Lung (tissue), 12 donors: ENCODE measurements around the gene ABR. TPM values are rescaled to one million over a fixed set of nuclear protein-coding genes. Genes with fewer than 3 reads are reported as not detected.
A peak's percentile ranks its signal among the peaks of the same experiment; 100 is the strongest.

Source experiments
- ATAC-seq: fragments of 200-7000 bp; cut with Tn5 transposase; one replicate; pipeline ENCODE4 v1.9.1; 2020; ENCODE audit warnings: moderate number of reproducible peaks; ENCODE audit not compliant: insufficient read depth, low FRiP score
- DNase-seq, 3 donors: peaks; one replicate each; pipeline ENCODE4 v3.0.0-alpha.2; 2013 to 2017
- H3K27ac ChIP-seq, 2 donors: one replicate each; pipeline ENCODE4 v1.5.1; 2013; ENCODE audit warnings: mild to moderate bottlenecking in 2 of 2, moderate library complexity in 2 of 2, control low read depth in 1 of 2, inconsistent platforms in 1 of 2, low read depth in 1 of 2, low read length in 1 of 2
- H3K27me3 ChIP-seq, 3 donors: one replicate each; pipeline ENCODE4 v1.5.1; 2013; ENCODE audit warnings: low read length in 2 of 3; ENCODE audit not compliant: control insufficient read depth in 3 of 3, insufficient read depth in 3 of 3
- H3K36me3 ChIP-seq, 4 donors: one replicate each; pipeline ENCODE4 v1.5.1; 2013; ENCODE audit warnings: low read length in 4 of 4, mild to moderate bottlenecking in 1 of 4, moderate library complexity in 1 of 4; ENCODE audit not compliant: control insufficient read depth in 4 of 4, insufficient read depth in 4 of 4
- H3K4me1 ChIP-seq, 5 donors: one replicate each; pipeline ENCODE4 v1.5.1; 2013; ENCODE audit warnings: low read length in 5 of 5, mild to moderate bottlenecking in 2 of 5, moderate library complexity in 1 of 5; ENCODE audit not compliant: control insufficient read depth in 5 of 5, insufficient read depth in 5 of 5
- H3K4me3 ChIP-seq: one replicate; pipeline ENCODE4 v1.5.1; 2013; ENCODE audit warnings: mild to moderate bottlenecking, control low read depth, moderate library complexity
- H3K9ac ChIP-seq, 2 donors: one replicate each; pipeline ENCODE4 v1.5.1; 2013; ENCODE audit warnings: low read length in 2 of 2, control low read depth in 1 of 2; ENCODE audit not compliant: insufficient read depth in 1 of 2
- H3K9me3 ChIP-seq, 4 donors: one replicate each; pipeline ENCODE4 v1.5.1; 2013; ENCODE audit warnings: low read length in 3 of 4, mild to moderate bottlenecking in 1 of 4, moderate library complexity in 1 of 4; ENCODE audit not compliant: control insufficient read depth in 4 of 4, insufficient read depth in 3 of 4
- WGBS, 2 donors: extraction: QIAGEN DNeasy Blood & Tissue Kit; methylation state at CpG; one replicate each; pipeline ENCODE4 v1.1.7; 2013; 5-methylcytosine and 5-hydroxymethylcytosine counted together
- polyA plus RNA-seq, 2 donors: library from polyadenylated mRNA; stranded (reverse); fragments of 200-250 nt; gene quantifications; one replicate each; pipeline ENCODE4 v1.2.1, GENCODE V29; 2013
- total RNA-seq, 2 donors: library from RNA; depleted of rRNA in 1 of 2; stranded (reverse); fragments of >200 nt in 1 of 2; gene quantifications; one replicate each; pipeline ENCODE4 v1.2.1, GENCODE V29; 2014 to 2021
- TF ChIP-seq, protein P1 (sequence below): IDR thresholded peaks from 2 replicates; pipeline ENCODE4 v1.5.1; 2012; ENCODE audit warnings: mild to moderate bottlenecking; ENCODE audit errors: control extremely low read depth, extremely low read depth
- donor health status: control.
- donor health status: control.
- donor health status: Bipolar disorder and iron deficiency.
- donor health status: healthy.
- donor health status: DM: yes; HTN: yes; CAD: no.

Gene ABR
- total and polyA plus RNA-seq, 4 donors: 54.8 to 187 (median 70.2) TPM

DNA sequence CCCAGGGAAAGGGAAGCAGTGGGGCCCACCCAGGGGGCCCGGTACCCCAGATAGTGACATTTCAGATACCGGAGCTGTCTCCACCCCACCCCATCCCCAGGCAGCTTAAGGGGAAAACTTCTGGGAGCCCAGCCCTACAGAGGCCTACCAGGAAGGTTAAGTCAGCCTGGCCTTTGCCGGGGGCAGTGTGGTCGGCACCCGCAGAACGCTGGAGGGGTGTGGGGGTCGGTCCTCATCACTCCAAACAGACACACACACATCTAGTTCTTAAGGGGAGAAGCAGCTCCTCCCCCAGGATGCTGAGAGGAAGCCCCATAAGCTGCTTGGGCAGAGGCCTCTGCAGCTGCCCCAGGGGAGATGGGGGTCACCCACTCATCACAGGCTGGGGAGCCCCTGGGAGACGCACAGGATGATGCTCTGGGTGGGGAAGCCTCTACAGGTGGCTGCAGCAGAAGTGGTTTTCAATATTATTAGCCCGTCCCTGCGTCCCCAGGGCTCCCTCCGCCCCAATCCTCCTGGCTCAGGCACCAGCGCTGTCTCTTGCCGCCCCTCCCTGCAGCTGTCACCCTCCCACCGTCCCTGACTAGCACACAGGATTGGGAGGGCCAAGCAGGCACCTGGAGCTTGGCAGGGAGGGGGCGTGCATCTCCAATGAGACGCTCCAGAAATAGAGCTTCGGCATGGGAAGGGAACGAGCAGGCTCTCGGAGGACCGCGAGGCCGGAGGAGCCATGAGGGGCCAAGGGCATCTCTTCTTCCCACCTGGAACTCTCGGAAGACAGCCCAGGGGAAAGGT lies 1.4 kb upstream of the ABR start:
- DNase-seq (no peak), ATAC-seq (no peak)
- Histone ChIP-seq H3K9me3 (no peaks in the 10 kb centered on the region), H3K4me1 (peaks cover 0 to 25% (median 13%) of the 10 kb centered on the region in 5 donors), H3K36me3 (no peaks in the 10 kb centered on the region), H3K27me3 (peaks cover 0 to 12% (median 0%) of the 10 kb centered on the region in 3 donors), H3K4me3 (no peak overlapping the region), H3K9ac (no peak overlapping the region), H3K27ac (no peak overlapping the region)
- TF ChIP-seq, protein P1, sequence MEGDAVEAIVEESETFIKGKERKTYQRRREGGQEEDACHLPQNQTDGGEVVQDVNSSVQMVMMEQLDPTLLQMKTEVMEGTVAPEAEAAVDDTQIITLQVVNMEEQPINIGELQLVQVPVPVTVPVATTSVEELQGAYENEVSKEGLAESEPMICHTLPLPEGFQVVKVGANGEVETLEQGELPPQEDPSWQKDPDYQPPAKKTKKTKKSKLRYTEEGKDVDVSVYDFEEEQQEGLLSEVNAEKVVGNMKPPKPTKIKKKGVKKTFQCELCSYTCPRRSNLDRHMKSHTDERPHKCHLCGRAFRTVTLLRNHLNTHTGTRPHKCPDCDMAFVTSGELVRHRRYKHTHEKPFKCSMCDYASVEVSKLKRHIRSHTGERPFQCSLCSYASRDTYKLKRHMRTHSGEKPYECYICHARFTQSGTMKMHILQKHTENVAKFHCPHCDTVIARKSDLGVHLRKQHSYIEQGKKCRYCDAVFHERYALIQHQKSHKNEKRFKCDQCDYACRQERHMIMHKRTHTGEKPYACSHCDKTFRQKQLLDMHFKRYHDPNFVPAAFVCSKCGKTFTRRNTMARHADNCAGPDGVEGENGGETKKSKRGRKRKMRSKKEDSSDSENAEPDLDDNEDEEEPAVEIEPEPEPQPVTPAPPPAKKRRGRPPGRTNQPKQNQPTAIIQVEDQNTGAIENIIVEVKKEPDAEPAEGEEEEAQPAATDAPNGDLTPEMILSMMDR: no peak
- WGBS, 2 donors: 71 to 77% methylated on average over 23 of the region's 23 CpGs

DNA sequence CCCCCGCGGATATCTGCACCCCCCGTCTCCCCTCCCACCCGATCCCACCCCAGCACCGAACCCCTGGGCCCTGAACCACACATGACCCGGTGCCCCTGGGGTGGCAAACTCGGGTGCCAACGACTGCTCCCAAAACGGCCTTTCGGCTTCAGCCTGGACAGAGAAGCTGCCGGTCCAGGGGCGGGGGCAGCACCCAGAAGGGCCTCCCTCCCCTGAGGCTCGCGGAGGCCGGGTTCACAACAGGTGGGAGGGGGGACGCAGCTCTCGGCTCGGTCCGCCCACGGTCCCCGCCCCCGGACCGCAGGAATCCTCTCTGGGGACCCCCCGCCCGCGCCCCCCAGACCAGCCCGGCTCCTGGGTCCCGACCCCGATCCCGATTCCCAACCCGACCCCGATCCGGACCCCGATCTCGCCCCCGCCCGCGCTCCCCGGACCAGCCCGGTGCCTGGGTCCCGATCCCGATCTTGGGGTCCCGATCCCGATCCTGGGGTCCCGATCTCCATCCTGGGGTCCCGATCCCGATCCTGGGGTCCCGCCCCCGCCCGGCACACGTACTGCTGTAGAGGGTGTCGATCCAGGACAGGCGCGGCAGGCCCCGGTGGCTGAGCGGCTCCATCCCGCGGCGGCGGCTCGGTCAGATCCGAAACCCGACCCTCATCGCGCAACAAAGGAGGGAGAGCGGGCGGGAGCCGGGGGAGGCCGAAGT lies 516 bp downstream of the ABR start:
- 1 to 2% methylated on average over 65 to 69 of the region's 69 CpGs for WGBS, 2 donors
- ATAC-seq: peak; percentile 22
- Histone ChIP-seq H3K4me3 (peak overlapping the region; percentile 79), H3K9me3 (no peaks in the 10 kb centered on the region), H3K27me3 (peaks cover 0 to 12% (median 0%) of the 10 kb centered on the region in 3 donors), H3K27ac (peak overlapping the region; percentile 13 to 46), H3K36me3 (peaks cover 0 to 1% (median 0%) of the 10 kb centered on the region in 4 donors), H3K9ac (no peak overlapping the region), H3K4me1 (peaks cover 0 to 29% (median 13%) of the 10 kb centered on the region in 5 donors)
- TF ChIP-seq, protein P1: no peak
- peak in 2 of 3 donors; percentile 58 to 63 for DNase-seq

DNA sequence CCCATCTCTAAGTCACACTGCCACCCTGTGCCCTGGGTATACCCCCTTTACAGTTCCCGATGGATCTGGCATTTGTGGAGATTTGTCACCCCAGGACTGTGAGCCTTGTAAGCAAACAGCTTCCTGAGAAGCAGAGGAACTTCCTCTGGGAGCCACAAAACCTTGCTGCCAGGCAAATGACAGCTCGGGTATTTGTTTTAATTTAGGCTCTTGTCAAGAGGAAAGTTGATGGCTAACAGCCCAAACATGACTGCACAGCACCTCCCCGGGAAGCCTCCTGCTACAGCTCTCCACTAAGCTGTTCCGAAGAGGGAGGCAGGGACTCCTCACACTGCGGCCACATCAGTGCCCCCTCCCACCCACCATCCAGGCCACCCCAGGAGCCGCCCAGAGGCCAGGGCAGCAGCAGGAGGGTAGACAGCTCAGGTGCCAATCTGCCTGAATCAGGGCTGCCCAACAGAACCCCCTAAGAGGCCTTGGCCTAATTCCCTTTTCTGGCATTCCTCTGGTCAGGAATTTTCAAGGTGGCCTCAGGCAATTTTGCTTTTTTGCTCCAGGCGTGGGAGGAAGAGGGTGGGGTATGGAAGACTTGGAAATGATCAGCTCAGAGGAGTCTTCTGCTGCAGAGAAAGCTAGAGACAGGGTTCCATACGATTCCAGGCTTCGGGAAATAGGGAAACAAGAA lies 2.6 kb downstream of the ABR start:
- Histone ChIP-seq H3K9ac (no peak overlapping the region), H3K36me3 (peaks cover 0 to 1% (median 0%) of the 10 kb centered on the region in 4 donors), H3K4me3 (no peak overlapping the region), H3K27me3 (peaks cover 0 to 12% (median 0%) of the 10 kb centered on the region in 3 donors), H3K9me3 (no peaks in the 10 kb centered on the region), H3K4me1 (peaks cover 0 to 29% (median 13%) of the 10 kb centered on the region in 5 donors), H3K27ac (peak overlapping the region in 1 of 2 donors; percentile 43)
- ATAC-seq (no peak), DNase-seq (no peak)
- TF ChIP-seq, protein P1: no peak
- WGBS, 2 donors: 41 to 43% methylated on average over 9 of the region's 9 CpGs
